NCI-H345 treated with DMSO at 0.1 percent for 48 hours (cell line): ENCODE results near the gene LMF2.

Experiments used
- DNase-seq: peaks from one replicate; lab custom pipeline; 2025; ENCODE audit not compliant: unreplicated experiment; lab: John Stamatoyannopoulos, UW

LMF2 gene

GRCh38 chr22:50483106-50483505 is 24.4 kb downstream of the LMF2 start:
- DNase-seq: no peak

- DNase-seq: no peak
These were observed 25.1 kb downstream of the LMF2 start for GRCh38 chr22:50482107-50483074.

GRCh38 chr22:50481440-50482106 is 25.9 kb downstream of the LMF2 start, which contains the start of gene ADM2:
ADM2 (plus strand) TSS chr22:50481543; CDS start chr22:50481848, 305 bp downstream.
- DNase-seq: no peak

- no peak for DNase-seq
These were observed 26.5 kb downstream of the LMF2 start for GRCh38 chr22:50481045-50481439.

GRCh38 chr22:50479721-50480120 is 27.8 kb downstream of the LMF2 start:
- DNase-seq: no peak

GRCh38 chr22:50477923-50478322 is 29.6 kb downstream of the LMF2 start:
- no peak for DNase-seq

GRCh38 chr22:50476868-50477267 is 30.6 kb downstream of the LMF2 start:
- no peak for DNase-seq

GRCh38 chr22:50475652-50476002 is 31.9 kb downstream of the LMF2 start:
- DNase-seq: no peak

GRCh38 chr22:50474710-50475651 is 32.5 kb downstream of the LMF2 start, which contains the start of gene SBF1:
SBF1 (minus strand) TSS chr22:50475035; CDS start chr22:50474840, 195 bp downstream.
- DNase-seq: peak; percentile 47

GRCh38 chr22:50473855-50474671 is 33.4 kb downstream of the LMF2 start:
- DNase-seq: no peak

GRCh38 chr22:50473088-50473487 is 34.4 kb downstream of the LMF2 start:
- DNase-seq: no peak

GRCh38 chr22:50471962-50472361 is 35.5 kb downstream of the LMF2 start:
- no peak for DNase-seq

- no peak for DNase-seq
These were observed 36.2 kb downstream of the LMF2 start for GRCh38 chr22:50471197-50471847.

GRCh38 chr22:50470491-50470890 is 37.0 kb downstream of the LMF2 start:
- DNase-seq: no peak

GRCh38 chr22:50469377-50470305 is 37.9 kb downstream of the LMF2 start:
- peak; percentile 51 for DNase-seq

GRCh38 chr22:50468626-50469025 is 38.9 kb downstream of the LMF2 start:
- no peak for DNase-seq

GRCh38 chr22:50467773-50468440 is 39.6 kb downstream of the LMF2 start:
- DNase-seq: no peak

- DNase-seq: no peak
These were observed 40.2 kb downstream of the LMF2 start for GRCh38 chr22:50467341-50467740.
